Activated T-cell treated with anti-CD3 and anti-CD28 coated beads for 48 hours (primary cell): ENCODE data around the gene CSF3.

Experiments
- DNase-seq: peaks from one replicate; pipeline ENCODE4 v3.0.0-alpha.2; 2020; ENCODE audit warnings: low read depth

CSF3 gene

GRCh38 chr17:40062329-40063186 is 47.3 kb downstream of the CSF3 start, which contains the start of gene THRA:
TSS of gene THRA (plus strand) at chr17:40062965. CDS start at chr17:40074489, 11,524 bp downstream.
- peak; percentile 66 for DNase-seq

- DNase-seq = no peak
Observed at GRCh38 chr17:40063187-40063771, 48.0 kb downstream of the CSF3 start.

DNA sequence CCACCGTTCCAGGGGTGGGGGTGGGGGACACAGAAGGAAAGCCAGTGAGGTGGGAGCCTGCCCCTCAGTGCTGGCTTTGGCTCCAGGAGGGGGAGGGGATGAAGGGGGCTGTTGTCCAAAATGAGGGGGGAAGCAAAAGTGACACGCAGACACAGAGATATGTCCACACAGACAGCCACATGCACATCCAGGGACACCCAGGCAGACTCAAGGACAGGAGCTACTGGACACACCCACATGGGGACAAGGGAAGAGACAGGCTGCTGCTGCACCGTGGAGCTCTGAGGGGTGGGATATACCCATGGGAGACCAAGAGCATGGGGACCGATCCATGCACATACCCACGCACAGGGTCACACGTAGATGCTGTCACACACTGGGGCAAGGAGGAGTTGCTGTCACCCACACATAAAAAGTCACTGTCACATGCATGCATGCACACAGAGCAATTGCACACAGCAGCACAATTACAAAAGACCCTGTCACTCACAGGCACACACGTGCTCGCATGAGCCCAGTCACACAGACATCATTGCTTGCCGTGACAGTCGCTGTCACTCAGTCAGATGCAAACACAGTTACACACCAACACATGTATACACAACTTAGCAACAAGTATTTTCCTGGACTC is 48.8 kb downstream of the CSF3 start:
- DNase-seq = no peak

- no peak for DNase-seq
Observed at GRCh38 chr17:40064971-40065768, 49.9 kb downstream of the CSF3 start.

- DNase-seq = no peak
Observed at GRCh38 chr17:40065769-40066510, 50.7 kb downstream of the CSF3 start.
